CD4-positive, alpha-beta memory T cell (primary cell): Measurements from ENCODE around the gene ACAN. TPM values are rescaled to one million over a fixed set of nuclear protein-coding genes. Genes with fewer than 3 reads are reported as not detected.
A peak's percentile ranks its signal among the peaks of the same experiment; 100 is the strongest.

Source experiments
- CTCF ChIA-PET: fragments of 350-600 bp; sonication (Branson Sonifier 250); formaldehyde crosslinking; loops from one replicate; lab custom pipeline; 2021; ENCODE audit warnings: inconsistent platforms; ENCODE audit not compliant: partially characterized antibody; lab: Charles Lee
- POLR2A ChIA-PET: fragments of 350-600 bp; sonication (Branson Sonifier 250); formaldehyde crosslinking; loops from one replicate; lab custom pipeline; 2021; ENCODE audit not compliant: partially characterized antibody; lab: Charles Lee
- DNase-seq, 5 donors: peaks; one replicate each; pipeline versions ENCODE4 v3.0.0 to v3.0.0-alpha.2; 2020 to 2022; ENCODE audit warnings: mixed read lengths in 1 of 5
- H3K27ac ChIP-seq: one replicate; pipeline ENCODE4 v1.7.0; 2013; ENCODE audit warnings: low read depth, low read length
- H3K27me3 ChIP-seq: 2 replicates; pipeline ENCODE4 v1.7.0; 2013; ENCODE audit warnings: mild to moderate bottlenecking, low read length, moderate library complexity; ENCODE audit not compliant: insufficient read depth
- H3K36me3 ChIP-seq: 2 replicates; pipeline ENCODE4 v1.7.0; 2013; ENCODE audit warnings: mild to moderate bottlenecking, low read length, moderate library complexity; ENCODE audit not compliant: insufficient read depth
- H3K4me1 ChIP-seq: 2 replicates; pipeline ENCODE4 v1.7.0; 2013; ENCODE audit warnings: mild to moderate bottlenecking, low read length, moderate library complexity; ENCODE audit not compliant: insufficient read depth
- H3K4me3 ChIP-seq, 2 donors: one replicate each; pipeline ENCODE4 v1.7.0; 2013; ENCODE audit warnings: low read length in 2 of 2, mild to moderate bottlenecking in 1 of 2
- H3K9me3 ChIP-seq, 2 donors: one replicate each; pipeline ENCODE4 v1.7.0; 2013; ENCODE audit warnings: low read length in 2 of 2, control low read depth in 1 of 2; ENCODE audit not compliant: control insufficient read depth in 1 of 2
- H3K27ac Mint-ChIP-seq, 7 donors: one replicate each; pipeline ENCODE4 v1.8.0; 2020 to 2021; ENCODE audit warnings: mixed read lengths in 7 of 7, mild to moderate bottlenecking in 6 of 7, inconsistent platforms in 3 of 7, moderate library complexity in 3 of 7
- H3K27me3 Mint-ChIP-seq, 2 donors: one replicate each; pipeline ENCODE4 v1.8.0; 2020 to 2021; ENCODE audit warnings: mixed read lengths in 2 of 2
- H3K36me3 Mint-ChIP-seq, 2 donors: one replicate each; pipeline ENCODE4 v1.8.0; 2020 to 2021; ENCODE audit warnings: mixed read lengths in 2 of 2, inconsistent platforms in 1 of 2, mild to moderate bottlenecking in 1 of 2
- H3K4me1 Mint-ChIP-seq, 4 donors: one replicate each; pipeline ENCODE4 v1.8.0; 2020 to 2021; ENCODE audit warnings: mixed read lengths in 4 of 4, mild to moderate bottlenecking in 1 of 4
- H3K4me3 Mint-ChIP-seq, 8 donors: one replicate each; pipeline ENCODE4 v1.8.0; 2020 to 2021; ENCODE audit warnings: mixed read lengths in 8 of 8, mild to moderate bottlenecking in 7 of 8, moderate library complexity in 6 of 8, inconsistent platforms in 3 of 8
- H3K9me3 Mint-ChIP-seq, 8 donors: one replicate each; pipeline ENCODE4 v1.8.0; 2020 to 2021; ENCODE audit warnings: mixed read lengths in 8 of 8, mild to moderate bottlenecking in 5 of 8, inconsistent platforms in 3 of 8, moderate library complexity in 1 of 8
- intact Hi-C: fragments of 100-400 bp; cut with micrococcal nuclease; formaldehyde crosslinking; loops from one replicate; pipeline ENCODE4 v1.15.1; 2023
- polyA plus RNA-seq, 2 donors: library from polyadenylated mRNA; unstranded; fragments of 300-500 nt; fragmentation: Illumina TruSeq; gene quantifications; one replicate each; pipeline ENCODE4 v1.2.3, GENCODE V29; 2021
- total RNA-seq, 2 experiments: library from RNA; stranded (reverse); gene quantifications; one replicate each; pipeline ENCODE4 v1.2.3, GENCODE V29; 2021

The ACAN gene
- total and polyA plus RNA-seq, 4 experiments from 2014 or later, result 0.02 TPM; not detected in 3

DNA sequence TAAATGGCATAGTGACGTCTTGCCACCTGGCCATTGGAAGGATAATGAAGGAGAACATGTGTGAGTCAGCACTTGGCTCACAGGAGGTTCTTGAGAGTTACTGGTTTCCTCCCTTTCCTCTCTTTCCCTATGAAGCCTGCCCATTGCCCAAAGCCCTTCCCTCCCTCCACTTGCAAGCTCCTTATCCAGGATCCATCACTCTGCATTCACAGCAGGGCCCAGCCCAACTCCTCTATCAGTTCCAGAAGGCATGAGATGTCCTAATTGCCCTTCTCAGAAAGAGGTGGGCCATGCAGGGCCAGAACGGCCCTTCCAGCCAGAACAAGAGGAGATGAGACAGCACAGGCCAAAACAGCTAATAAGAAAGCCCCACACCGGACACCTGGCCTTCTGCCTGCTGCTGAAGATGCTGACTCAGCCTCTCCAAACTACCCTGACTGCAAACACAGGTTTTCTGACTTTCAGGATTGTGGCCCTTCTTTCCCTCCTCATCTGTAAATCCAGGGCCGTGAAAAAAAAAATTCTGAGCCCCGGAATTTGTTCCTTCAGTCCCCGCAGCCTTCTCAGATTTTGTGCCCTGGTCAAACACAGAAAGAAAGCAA, 62.4 kb downstream of the ACAN start:
- Histone ChIP-seq H3K9me3 (no peaks in the 10 kb centered on the region), H3K36me3 (no peaks in the 10 kb centered on the region), H3K4me1 (no peaks in the 10 kb centered on the region), H3K4me3 (no peak overlapping the region), H3K27ac (no peak overlapping the region), H3K27me3 (no peaks in the 10 kb centered on the region)
- no peak for DNase-seq
- H3K27ac Mint-ChIP-seq, result peak overlapping the region in 3 of 7 donors; percentile 48 to 88 (median 68)
- H3K4me3 Mint-ChIP-seq, result no peak overlapping the region
- CTCF ChIA-PET, result no interaction called here
- peaks cover 0 to 6% of the 10 kb centered on the region in 2 donors for H3K36me3 Mint-ChIP-seq
- intact Hi-C loops, result no loop called here
- H3K9me3 Mint-ChIP-seq, result peaks cover 0 to 2% (median 0%) of the 10 kb centered on the region in 8 donors
- H3K27me3 Mint-ChIP-seq, result no peaks in the 10 kb centered on the region
- H3K4me1 Mint-ChIP-seq, result peaks cover 0 to 2% (median under 1%) of the 10 kb centered on the region in 4 donors
- POLR2A ChIA-PET, result no interaction called here

DNA sequence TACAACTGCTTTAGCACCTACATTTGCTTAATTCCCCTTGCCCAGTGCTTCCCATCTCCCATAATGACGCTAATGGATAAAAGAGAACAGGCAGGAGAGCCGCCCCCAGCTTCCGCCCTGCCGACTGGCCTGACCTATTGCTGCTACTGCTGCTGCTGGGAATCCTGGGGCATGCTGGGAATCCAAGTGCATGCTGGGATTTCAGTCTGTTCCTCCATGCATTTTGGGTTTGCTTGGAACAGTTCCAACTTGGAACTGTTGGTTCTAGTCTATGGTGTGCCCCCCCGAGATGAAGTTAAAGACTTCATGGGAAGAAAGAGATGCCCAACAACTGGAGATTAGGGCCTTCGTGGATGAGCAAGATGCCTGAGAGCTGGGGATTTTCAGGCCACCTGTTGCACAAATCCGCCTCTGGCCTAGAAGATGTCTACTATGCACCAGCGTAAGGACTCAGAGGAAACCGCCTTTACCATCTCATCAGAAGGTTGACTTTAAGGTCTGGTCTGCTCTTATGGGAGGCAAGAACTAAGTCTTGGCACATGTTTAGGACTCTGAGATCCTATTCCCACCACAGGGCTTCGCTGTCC, 63.2 kb downstream of the ACAN start:
- no peak for DNase-seq
- Mint-ChIP-seq H3K4me1 (peaks cover 0 to 2% (median under 1%) of the 10 kb centered on the region in 4 donors), H3K27me3 (no peaks in the 10 kb centered on the region), H3K36me3 (peaks cover 0 to 5% of the 10 kb centered on the region in 2 donors), H3K9me3 (peaks cover 0 to 2% (median 0%) of the 10 kb centered on the region in 8 donors), H3K4me3 (no peak overlapping the region), H3K27ac (no peak overlapping the region)
- CTCF ChIA-PET, result no interaction called here
- Histone ChIP-seq H3K27ac (no peak overlapping the region), H3K9me3 (no peaks in the 10 kb centered on the region), H3K4me1 (no peaks in the 10 kb centered on the region), H3K36me3 (no peaks in the 10 kb centered on the region), H3K27me3 (no peaks in the 10 kb centered on the region), H3K4me3 (no peak overlapping the region)
- intact Hi-C loops, result no loop called here
- POLR2A ChIA-PET, result no interaction called here

DNA sequence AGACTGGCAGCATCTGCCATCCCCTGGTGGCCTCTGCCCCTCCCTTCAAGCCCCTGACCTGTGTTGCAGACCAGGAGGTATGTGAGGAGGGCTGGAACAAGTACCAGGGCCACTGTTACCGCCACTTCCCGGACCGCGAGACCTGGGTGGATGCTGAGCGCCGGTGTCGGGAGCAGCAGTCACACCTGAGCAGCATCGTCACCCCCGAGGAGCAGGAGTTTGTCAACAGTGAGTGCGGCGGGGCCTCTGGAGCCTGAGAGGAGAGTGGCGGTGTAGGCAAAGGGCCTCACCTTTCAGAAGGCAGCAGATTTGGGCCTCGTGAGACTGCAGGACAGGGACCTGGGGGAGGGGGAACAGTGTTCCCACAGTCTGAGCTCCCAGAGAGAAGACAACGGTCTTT, 68.1 kb downstream of the ACAN start:
- CTCF ChIA-PET, result no interaction called here
- peaks cover 0 to 2% (median 0%) of the 10 kb centered on the region in 8 donors for H3K9me3 Mint-ChIP-seq

DNA sequence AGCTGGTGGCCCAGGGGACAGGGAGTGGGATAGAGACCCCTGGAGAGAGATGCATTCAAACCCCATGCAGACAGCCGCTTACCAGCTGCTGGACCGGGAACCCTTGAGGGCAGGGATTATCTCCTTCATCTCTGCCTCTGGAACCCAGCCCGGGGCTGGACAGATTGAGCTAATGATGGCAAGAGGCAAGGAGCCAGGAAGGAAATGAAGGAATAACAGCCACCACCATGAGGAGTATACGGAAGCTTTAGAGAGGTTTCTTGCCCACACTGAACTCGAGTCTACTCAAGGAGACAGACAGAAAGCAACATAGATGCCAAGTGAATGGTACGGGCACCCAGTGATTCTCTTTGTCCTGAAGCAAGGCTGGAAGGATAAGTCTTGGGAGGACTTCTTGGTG, 68.9 kb downstream of the ACAN start:
- no peak for DNase-seq
- no peak overlapping the region for H3K4me3 Mint-ChIP-seq
- H3K27ac Mint-ChIP-seq, result no peak overlapping the region
- ChIA-PET CTCF (interaction anchor here (0.8 kb wide), 1 partner anchor 14 kb away, joined by 3 read pairs; no protein-coding TSS in a partner anchor), POLR2A (no interaction called here)
- H3K9me3 ChIP-seq, result no peaks in the 10 kb centered on the region
- H3K36me3 ChIP-seq, result peaks cover 8% of the 10 kb centered on the region
- H3K4me3 ChIP-seq, result no peak overlapping the region
- no peaks in the 10 kb centered on the region for H3K27me3 Mint-ChIP-seq
- no peak overlapping the region for H3K27ac ChIP-seq
- peaks cover 0 to 5% (median 0%) of the 10 kb centered on the region in 4 donors for H3K4me1 Mint-ChIP-seq
- H3K36me3 Mint-ChIP-seq, result peaks cover 27% of the 10 kb centered on the region in 2 donors
- intact Hi-C loops, result no loop called here
- H3K4me1 ChIP-seq, result no peaks in the 10 kb centered on the region
- no peaks in the 10 kb centered on the region for H3K27me3 ChIP-seq
- peaks cover 0 to 2% (median 0%) of the 10 kb centered on the region in 8 donors for H3K9me3 Mint-ChIP-seq

More for the DNA sequence above, 68.1 kb downstream of the ACAN start:
- peaks cover 4% of the 10 kb centered on the region for H3K36me3 ChIP-seq
- Mint-ChIP-seq H3K36me3 (peaks cover 19% of the 10 kb centered on the region in 2 donors), H3K4me1 (peaks cover 0 to 4% (median 0%) of the 10 kb centered on the region in 4 donors), H3K27me3 (no peaks in the 10 kb centered on the region), H3K27ac (no peak overlapping the region), H3K4me3 (no peak overlapping the region)
- intact Hi-C loops, result no loop called here
- POLR2A ChIA-PET, result no interaction called here
- no peak overlapping the region for H3K4me3 ChIP-seq
- no peak for DNase-seq
- H3K27ac ChIP-seq, result no peak overlapping the region
- no peaks in the 10 kb centered on the region for H3K4me1 ChIP-seq
- no peaks in the 10 kb centered on the region for H3K27me3 ChIP-seq
- H3K9me3 ChIP-seq, result no peaks in the 10 kb centered on the region

DNA sequence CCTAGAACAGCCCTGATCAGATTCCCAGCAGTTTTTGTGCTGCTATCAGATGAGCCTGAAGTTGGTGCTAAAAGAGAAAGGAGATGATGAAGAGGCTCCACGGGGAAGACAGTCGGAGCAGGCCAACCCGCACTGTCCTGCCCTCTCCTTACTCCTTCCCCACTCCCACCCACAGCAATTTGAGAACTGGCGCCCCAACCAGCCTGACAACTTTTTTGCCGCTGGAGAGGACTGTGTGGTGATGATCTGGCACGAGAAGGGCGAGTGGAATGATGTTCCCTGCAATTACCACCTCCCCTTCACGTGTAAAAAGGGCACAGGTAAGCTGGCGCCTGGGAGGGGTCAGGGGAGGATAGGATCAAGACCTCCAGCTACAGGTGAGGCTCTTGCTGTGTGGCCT, 69.5 kb downstream of the ACAN start:
- Histone ChIP-seq H3K9me3 (no peaks in the 10 kb centered on the region), H3K36me3 (peaks cover 9% of the 10 kb centered on the region), H3K4me1 (no peaks in the 10 kb centered on the region), H3K4me3 (no peak overlapping the region), H3K27me3 (no peaks in the 10 kb centered on the region), H3K27ac (no peak overlapping the region)
- H3K4me1 Mint-ChIP-seq, result peaks cover 0 to 5% (median 0%) of the 10 kb centered on the region in 4 donors
- H3K27me3 Mint-ChIP-seq, result no peaks in the 10 kb centered on the region
- intact Hi-C loops, result no loop called here
- H3K9me3 Mint-ChIP-seq, result peaks cover 0 to 2% (median 0%) of the 10 kb centered on the region in 8 donors
- H3K27ac Mint-ChIP-seq, result no peak overlapping the region
- DNase-seq, result no peak
- POLR2A ChIA-PET, result no interaction called here
- CTCF ChIA-PET, result no interaction called here
- no peak overlapping the region for H3K4me3 Mint-ChIP-seq
- H3K36me3 Mint-ChIP-seq, result peaks cover 27% of the 10 kb centered on the region in 2 donors

DNA sequence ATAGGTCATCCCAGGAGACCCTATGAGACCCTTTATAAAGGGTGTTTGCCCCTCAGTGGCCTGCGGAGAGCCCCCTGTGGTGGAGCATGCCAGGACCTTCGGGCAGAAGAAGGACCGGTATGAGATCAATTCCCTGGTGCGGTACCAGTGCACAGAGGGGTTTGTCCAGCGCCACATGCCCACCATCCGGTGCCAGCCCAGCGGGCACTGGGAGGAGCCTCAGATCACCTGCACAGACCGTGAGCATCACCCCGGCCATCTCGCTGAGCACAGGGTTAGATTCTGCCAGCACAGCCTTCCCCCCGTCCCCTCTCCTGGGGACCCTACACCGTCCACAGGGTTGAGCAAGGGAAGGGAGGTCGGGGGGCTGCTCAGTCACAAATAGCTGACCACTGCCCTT, 70.5 kb downstream of the ACAN start:
- H3K4me1 Mint-ChIP-seq, result peaks cover 0 to 5% (median 0%) of the 10 kb centered on the region in 4 donors
- Histone ChIP-seq H3K27me3 (no peaks in the 10 kb centered on the region), H3K4me3 (no peak overlapping the region), H3K4me1 (no peaks in the 10 kb centered on the region), H3K9me3 (no peaks in the 10 kb centered on the region), H3K36me3 (peaks cover 18% of the 10 kb centered on the region), H3K27ac (no peak overlapping the region)
- no peak for DNase-seq
- ChIA-PET CTCF (interaction anchor here (0.6 kb wide), 1 partner anchor 59 kb away, joined by 3 read pairs; no protein-coding TSS in a partner anchor), POLR2A (no interaction called here)
- intact Hi-C loops, result no loop called here
- H3K27me3 Mint-ChIP-seq, result no peaks in the 10 kb centered on the region
- no peak overlapping the region for H3K4me3 Mint-ChIP-seq
- no peak overlapping the region for H3K27ac Mint-ChIP-seq
- peaks cover 30 to 33% of the 10 kb centered on the region in 2 donors for H3K36me3 Mint-ChIP-seq
- peaks cover 0 to 1% (median 0%) of the 10 kb centered on the region in 8 donors for H3K9me3 Mint-ChIP-seq

DNA sequence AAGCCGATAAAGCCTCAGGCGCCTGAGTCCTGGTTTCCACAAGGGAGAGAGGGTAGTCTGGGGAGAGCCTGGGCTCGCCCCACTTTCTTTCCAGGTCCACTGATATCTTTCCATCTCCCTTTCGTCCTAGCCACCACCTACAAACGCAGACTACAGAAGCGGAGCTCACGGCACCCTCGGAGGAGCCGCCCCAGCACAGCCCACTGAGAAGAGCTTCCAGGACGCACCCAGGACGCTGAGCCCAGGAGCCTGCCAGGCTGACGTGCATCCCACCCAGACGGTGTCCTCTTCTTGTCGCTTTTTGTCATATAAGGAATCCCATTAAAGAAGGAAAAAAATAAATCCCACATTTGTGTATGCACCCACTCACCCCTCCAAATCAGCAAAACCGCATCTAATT, 71.0 kb downstream of the ACAN start:
- intact Hi-C loops, result no loop called here
- Mint-ChIP-seq H3K36me3 (peaks cover 33 to 34% of the 10 kb centered on the region in 2 donors), H3K9me3 (no peaks in the 10 kb centered on the region), H3K27me3 (no peaks in the 10 kb centered on the region), H3K4me1 (peaks cover 0 to 5% (median 0%) of the 10 kb centered on the region in 4 donors), H3K27ac (peak overlapping the region in 1 of 7 donors; percentile 64), H3K4me3 (no peak overlapping the region)
- CTCF ChIA-PET, result interaction anchor here (0.6 kb wide), 1 partner anchor 60 kb away, joined by 3 read pairs; no protein-coding TSS in a partner anchor
- Histone ChIP-seq H3K27ac (no peak overlapping the region), H3K36me3 (peaks cover 18% of the 10 kb centered on the region), H3K4me3 (no peak overlapping the region), H3K4me1 (no peaks in the 10 kb centered on the region), H3K27me3 (no peaks in the 10 kb centered on the region), H3K9me3 (no peaks in the 10 kb centered on the region)
- POLR2A ChIA-PET, result no interaction called here
- no peak for DNase-seq
